Activated CD8-positive, alpha-beta T cell treated with anti-CD3 and anti-CD28 coated beads for 36 hours (primary cell): ENCODE results near the gene KDM4C. TPM values are rescaled to one million over a fixed set of nuclear protein-coding genes. Genes with fewer than 3 reads are reported as not detected.

ENCODE experiments used
- ATAC-seq: fragments of 200-7000 bp; cut with Tn5 transposase; one replicate; pipeline ENCODE4 v1.10.0; 2021; ENCODE audit warnings: mild to moderate bottlenecking, moderate library complexity
- CTCF ChIA-PET: fragments of 350-600 bp; sonication (Branson Sonifier 250); formaldehyde crosslinking; loops from one replicate; lab custom pipeline; 2021; ENCODE audit warnings: antibody characterized with exemption; lab: Charles Lee
- POLR2A ChIA-PET: fragments of 350-600 bp; sonication (Branson Sonifier 250); formaldehyde crosslinking; loops from one replicate; lab custom pipeline; 2021; ENCODE audit warnings: antibody characterized with exemption; lab: Charles Lee
- DNase-seq: peaks from one replicate; pipeline ENCODE4 v3.0.0-alpha.2; 2020
- H3K27ac Mint-ChIP-seq: one replicate; pipeline ENCODE4 v1.8.0; 2021; ENCODE audit warnings: mild to moderate bottlenecking, mixed read lengths
- H3K27me3 Mint-ChIP-seq: one replicate; pipeline ENCODE4 v1.8.0; 2021; ENCODE audit warnings: mixed read lengths
- H3K36me3 Mint-ChIP-seq: one replicate; pipeline ENCODE4 v1.8.0; 2021; ENCODE audit warnings: low read depth, mixed read lengths
- H3K4me1 Mint-ChIP-seq: one replicate; pipeline ENCODE4 v1.8.0; 2021; ENCODE audit warnings: low read depth, mixed read lengths
- H3K4me3 Mint-ChIP-seq: one replicate; pipeline ENCODE4 v1.8.0; 2021; ENCODE audit warnings: mild to moderate bottlenecking, moderate library complexity, mixed read lengths
- H3K9me3 Mint-ChIP-seq: one replicate; pipeline ENCODE4 v1.8.0; 2021; ENCODE audit warnings: mixed read lengths
- CTCF ChIP-seq: fragments of 200-600 bp; IDR thresholded peaks from one replicate; pipeline ENCODE4 v1.8.0; 2022; ENCODE audit warnings: antibody characterized with exemption, mild to moderate bottlenecking
- intact Hi-C: fragments of 100-400 bp; cut with micrococcal nuclease; formaldehyde crosslinking; loops from one replicate; pipeline ENCODE4 v1.10.0; 2022
- total RNA-seq, 2 experiments: library from RNA; stranded (reverse); gene quantifications; one replicate each; pipeline ENCODE4 v1.2.3, GENCODE V29; 2021

The KDM4C gene
- total RNA-seq, 2 experiments from 2014 or later, result 31.1 to 32.9 TPM

- TF ChIP-seq CTCF, result no peak
- no peak for ATAC-seq
- ChIA-PET CTCF (interaction anchor here (1.2 to 1.5 kb wide), 2 partner anchors 10 to 15 kb away, joined by 3 read pairs; no protein-coding TSS in a partner anchor), POLR2A (no interaction called here)
- peaks cover 16% of the 10 kb centered on the region for H3K4me1 Mint-ChIP-seq
- intact Hi-C loops, result no loop called here
- H3K9me3 Mint-ChIP-seq, result peaks cover 14% of the 10 kb centered on the region
- peaks cover 36% of the 10 kb centered on the region for H3K36me3 Mint-ChIP-seq
- no peak for DNase-seq
- H3K27ac Mint-ChIP-seq, result peak overlapping the region; percentile 46
- no peak overlapping the region for H3K4me3 Mint-ChIP-seq
- H3K27me3 Mint-ChIP-seq, result no peaks in the 10 kb centered on the region
Observed at GRCh38 chr9:6864102-6864501, 106.3 kb downstream of the KDM4C start.

- DNase-seq (peak; percentile 18), ATAC-seq (peak; percentile 29)
- no peak for TF ChIP-seq CTCF
- POLR2A ChIA-PET, result interaction anchor here (1.2 kb wide), 1 partner anchor 24 kb away, joined by 4 read pairs; no protein-coding TSS in a partner anchor
- CTCF ChIA-PET, result no interaction called here
- Mint-ChIP-seq H3K27ac (peak overlapping the region; percentile 42), H3K36me3 (peaks cover 31% of the 10 kb centered on the region), H3K4me1 (peaks cover 53% of the 10 kb centered on the region), H3K27me3 (no peaks in the 10 kb centered on the region), H3K4me3 (no peak overlapping the region), H3K9me3 (peaks cover 7% of the 10 kb centered on the region)
- intact Hi-C loops, result no loop called here
Observed at GRCh38 chr9:6869081-6869948, 111.5 kb downstream of the KDM4C start.

GRCh38 chr9:6870149-6870548 is 112.4 kb downstream of the KDM4C start:
- DNase-seq (peak; percentile 19), ATAC-seq (peak; percentile 26)
- no peak for TF ChIP-seq CTCF
- intact Hi-C loops, result loop anchor here (10.0 kb wide), 1 partner anchor 105 kb away; no protein-coding TSS in a partner anchor
- ChIA-PET POLR2A (interaction anchor here (1.2 kb wide), 1 partner anchor 23 kb away, joined by 4 read pairs; no protein-coding TSS in a partner anchor), CTCF (no interaction called here)
- Mint-ChIP-seq H3K36me3 (peaks cover 31% of the 10 kb centered on the region), H3K27ac (peak overlapping the region; percentile 66), H3K4me3 (no peak overlapping the region), H3K27me3 (no peaks in the 10 kb centered on the region), H3K9me3 (peaks cover 3% of the 10 kb centered on the region), H3K4me1 (peaks cover 61% of the 10 kb centered on the region)

GRCh38 chr9:6870650-6871477 is 113.1 kb downstream of the KDM4C start:
- intact Hi-C loops, result loop anchor here (10.0 kb wide), 1 partner anchor 106 kb away; no protein-coding TSS in a partner anchor
- no peaks in the 10 kb centered on the region for H3K27me3 Mint-ChIP-seq
- H3K4me1 Mint-ChIP-seq, result peaks cover 68% of the 10 kb centered on the region
- peaks cover 30% of the 10 kb centered on the region for H3K36me3 Mint-ChIP-seq
- ChIA-PET POLR2A (interaction anchor here (1.2 kb wide), 1 partner anchor 23 kb away, joined by 4 read pairs; no protein-coding TSS in a partner anchor), CTCF (interaction anchor here (1.0 kb wide), 1 partner anchor 43 kb away, joined by 3 read pairs; no protein-coding TSS in a partner anchor)
- TF ChIP-seq CTCF, result no peak
- ATAC-seq, result no peak
- no peak overlapping the region for H3K27ac Mint-ChIP-seq
- H3K4me3 Mint-ChIP-seq, result no peak overlapping the region
- H3K9me3 Mint-ChIP-seq, result no peaks in the 10 kb centered on the region
- no peak for DNase-seq
